PC-9 (cell line): ENCODE results near the gene TMEM43.

Experiments
- CTCF ChIP-seq: fragments of 200-600 bp; sonication (generic); conservative IDR thresholded peaks from 2 replicates; pipeline ENCODE4 v1.6.1; 2017; ENCODE audit warnings: mixed run types, antibody characterized with exemption, mild to moderate bottlenecking, moderate library complexity
- EZH2 ChIP-seq: fragments of 200-600 bp; sonication (generic); IDR thresholded peaks from 2 replicates; pipeline ENCODE4 v1.8.0; 2017; ENCODE audit warnings: antibody characterized with exemption, low read depth

- no peak for TF ChIP-seq CTCF
- TF ChIP-seq EZH2, result no peak
Observed at GRCh38 chr3:14145670-14146380, 21.0 kb downstream of the TMEM43 start.
